H1 (cell line): Measurements from ENCODE around the gene GLMN. TPM values are rescaled to one million over a fixed set of nuclear protein-coding genes. Genes with fewer than 3 reads are reported as not detected.

ENCODE experiments used
- CTCF ChIA-PET: fragments of 300-600 bp; sonication (Branson Sonifier 250); formaldehyde crosslinking; loops from one replicate; lab custom pipeline; 2021; ENCODE audit not compliant: partially characterized antibody; lab: Charles Lee
- POLR2A ChIA-PET: fragments of 300-600 bp; sonication (Branson Sonifier 250); formaldehyde crosslinking; loops from one replicate; lab custom pipeline; 2021; ENCODE audit warnings: inconsistent platforms; ENCODE audit not compliant: partially characterized antibody; lab: Charles Lee
- DNase-seq, 2 experiments: peaks; one replicate each; pipeline versions ENCODE4 v3.0.0 to v3.0.0-alpha.2; 2010 to 2022; ENCODE audit warnings: low spot score in 2 of 2, low read depth in 1 of 2, mixed read lengths in 1 of 2
- FAIRE-seq: peaks from 2 replicates; lab custom pipeline; 2011; peaks lifted over from hg19 to GRCh38; lab: Jason Lieb, UNC
- H2AFZ ChIP-seq: 2 replicates; pipeline ENCODE4 v1.8.1; 2012; ENCODE audit warnings: low read length, inconsistent platforms
- H2AK5ac ChIP-seq: 2 replicates; pipeline ENCODE4 v1.6.1; 2013; ENCODE audit warnings: low read depth, low read length
- H2BK120ac ChIP-seq: replicated peaks from 2 replicates; pipeline ENCODE3; 2013; ENCODE audit warnings: low read depth, low read length, inconsistent platforms
- H2BK12ac ChIP-seq: 2 replicates; pipeline ENCODE4 v1.6.1; 2013; ENCODE audit warnings: low read depth, low read length
- H2BK15ac ChIP-seq: 2 replicates; pipeline ENCODE4 v1.6.1; 2013; ENCODE audit warnings: low read length
- H2BK20ac ChIP-seq: 2 replicates; pipeline ENCODE4 v1.6.1; 2013; ENCODE audit warnings: low read length
- H2BK5ac ChIP-seq: 2 replicates; pipeline ENCODE4 v1.6.1; 2013; ENCODE audit warnings: low read depth, low read length
- H3K14ac ChIP-seq: 2 replicates; pipeline ENCODE4 v1.6.1; 2013; ENCODE audit warnings: inconsistent platforms; ENCODE audit not compliant: insufficient read length
- H3K18ac ChIP-seq: 2 replicates; pipeline ENCODE4 v1.6.1; 2013; ENCODE audit warnings: low read length; ENCODE audit errors: extremely low read depth
- H3K23ac ChIP-seq: 2 replicates; pipeline ENCODE4 v1.6.1; 2013; ENCODE audit warnings: inconsistent platforms; ENCODE audit not compliant: insufficient read length
- H3K23me2 ChIP-seq: 2 replicates; pipeline ENCODE4 v1.6.1; 2013; ENCODE audit warnings: low read depth, low read length
- H3K27ac ChIP-seq: 2 replicates; pipeline ENCODE4 v1.6.1; 2011; ENCODE audit warnings: low read depth, low read length, inconsistent platforms
- H3K27me3 ChIP-seq, 4 experiments: replicated peaks in 1 of 4; 1 replicate in 1 of 4; 2 replicates in 3 of 4; pipeline versions ENCODE4 v1.6.1 to v1.8.1; 2011 to 2013; ENCODE audit warnings: low read length in 3 of 4, mild to moderate bottlenecking in 3 of 4, inconsistent platforms in 2 of 4, mixed read lengths in 2 of 4, moderate library complexity in 1 of 4; ENCODE audit not compliant: control insufficient read depth in 3 of 4, insufficient read depth in 3 of 4; ENCODE audit errors: extremely low read depth in 1 of 4
- H3K36me3 ChIP-seq, 4 experiments: 2 replicates each; pipeline versions ENCODE4 v1.6.1 to v1.8.1; 2011 to 2013; ENCODE audit warnings: mild to moderate bottlenecking in 4 of 4, low read length in 3 of 4, moderate library complexity in 2 of 4, control low read depth in 1 of 4, inconsistent platforms in 1 of 4; ENCODE audit not compliant: insufficient read depth in 4 of 4, control insufficient read depth in 2 of 4
- H3K4ac ChIP-seq: replicated peaks from 2 replicates; pipeline ENCODE3; 2013; ENCODE audit warnings: low read length, low read depth, mixed read lengths, inconsistent platforms; ENCODE audit not compliant: insufficient read length
- H3K4me1 ChIP-seq, 4 experiments: replicated peaks in 1 of 4; 1 replicate in 1 of 4; 2 replicates in 3 of 4; pipeline versions ENCODE4 v1.6.1 to v1.8.1; 2011 to 2013; ENCODE audit warnings: low read length in 3 of 4, inconsistent platforms in 2 of 4, mixed read lengths in 1 of 4; ENCODE audit not compliant: insufficient read depth in 4 of 4, control insufficient read depth in 3 of 4
- H3K4me2 ChIP-seq, 2 experiments: 2 replicates each; pipeline versions ENCODE4 v1.6.1 to v1.8.1; 2011 to 2013; ENCODE audit warnings: low read depth in 2 of 2, low read length in 2 of 2, control low read depth in 1 of 2, inconsistent platforms in 1 of 2, mild to moderate bottlenecking in 1 of 2; ENCODE audit not compliant: insufficient read depth in 1 of 2
- H3K4me3 ChIP-seq, 4 experiments: fragments of 200-600, 300-600 bp in 1 of 4; sonication (generic), shearing (Covaris generic), sonication (Bioruptor Twin) in 1 of 4; 2 replicates each; pipeline versions ENCODE4 v1.5.1 to v1.8.1; 2011 to 2016; ENCODE audit warnings: low read length in 4 of 4, low read depth in 3 of 4, control low read depth in 2 of 4, inconsistent platforms in 2 of 4, mild to moderate bottlenecking in 2 of 4, mixed read lengths in 1 of 4, moderate library complexity in 1 of 4; ENCODE audit not compliant: insufficient read depth in 2 of 4; ENCODE audit errors: extremely low read depth in 1 of 4
- H3K56ac ChIP-seq: replicated peaks from 2 replicates; pipeline ENCODE3; 2013; ENCODE audit warnings: low read depth, mild to moderate bottlenecking, mixed read lengths, low read length, inconsistent platforms; ENCODE audit not compliant: insufficient read length
- H3K79me1 ChIP-seq: 2 replicates; pipeline ENCODE4 v1.6.1; 2013; ENCODE audit warnings: low read depth, low read length, control low read depth
- H3K79me2 ChIP-seq, 2 experiments: 2 replicates each; pipeline versions ENCODE4 v1.6.1 to v1.8.1; 2012 to 2013; ENCODE audit warnings: low read length in 2 of 2, mild to moderate bottlenecking in 2 of 2, inconsistent platforms in 1 of 2; ENCODE audit not compliant: insufficient read depth in 2 of 2, control insufficient read depth in 1 of 2
- H3K9ac ChIP-seq, 4 experiments: replicated peaks in 1 of 4; 1 replicate in 1 of 4; 2 replicates in 3 of 4; pipeline versions ENCODE4 v1.6.1 to v1.8.1; 2011 to 2013; ENCODE audit warnings: low read depth in 3 of 4, low read length in 3 of 4, control low read depth in 2 of 4, mild to moderate bottlenecking in 2 of 4, moderate library complexity in 2 of 4, inconsistent platforms in 1 of 4; ENCODE audit errors: extremely low read depth in 1 of 4
- H3K9me3 ChIP-seq, 2 experiments: 2 replicates each; pipeline versions ENCODE4 v1.6.1 to v1.8.1; 2012 to 2013; ENCODE audit warnings: mild to moderate bottlenecking in 2 of 2, moderate library complexity in 2 of 2, control low read depth in 1 of 2, inconsistent platforms in 1 of 2, low read depth in 1 of 2, low read length in 1 of 2, mixed read lengths in 1 of 2; ENCODE audit not compliant: insufficient read depth in 2 of 2
- H4K20me1 ChIP-seq, 2 experiments: replicated peaks in 1 of 2; 2 replicates each; pipeline versions ENCODE3 to v1.8.1; 2011 to 2013; ENCODE audit warnings: inconsistent platforms in 2 of 2, low read length in 2 of 2, mild to moderate bottlenecking in 1 of 2; ENCODE audit not compliant: insufficient read depth in 2 of 2, control insufficient read depth in 1 of 2
- H4K5ac ChIP-seq: 2 replicates; pipeline ENCODE4 v1.6.1; 2013; ENCODE audit warnings: low read length, low read depth, mixed read lengths, inconsistent platforms; ENCODE audit not compliant: insufficient read length
- H4K8ac ChIP-seq: 2 replicates; pipeline ENCODE4 v1.8.0; 2013; ENCODE audit warnings: mild to moderate bottlenecking, moderate library complexity, low read length, inconsistent platforms; ENCODE audit not compliant: insufficient read depth; ENCODE audit errors: extremely low read depth
- H4K91ac ChIP-seq: replicated peaks from 2 replicates; pipeline ENCODE3; 2013; ENCODE audit warnings: low read length, mixed read lengths, inconsistent platforms; ENCODE audit not compliant: insufficient read length
- EGR1 ChIP-seq: IDR thresholded peaks from 2 replicates; pipeline ENCODE4 v1.6.1; 2011; ENCODE audit warnings: low read depth, low read length, borderline replicate concordance
- RAD21 ChIP-seq, 2 experiments: IDR thresholded peaks in 1 of 2; conservative IDR thresholded peaks in 1 of 2; 2 replicates each; pipeline ENCODE4 v1.6.1; 2011; ENCODE audit warnings: low read depth in 2 of 2, low read length in 2 of 2, improper control_type of control experiment in 1 of 2, inconsistent platforms in 1 of 2, mild to moderate bottlenecking in 1 of 2, moderate library complexity in 1 of 2
- polyA plus RNA-seq, 7 experiments: library from polyadenylated mRNA; depleted of rRNA in 3 of 7; stranded (reverse) in 5 of 7; unstranded in 2 of 7; fragments of >200 nt in 5 of 7; fragments of 200-250 nt in 2 of 7; gene quantifications; 1 replicate in 5 of 7; 2 replicates in 1 of 7; 4 replicates in 1 of 7; pipeline versions ENCODE4 v1.2.1 to v1.2.3, GENCODE V29; 2011 to 2013; ENCODE audit warnings: missing spikeins in 2 of 7, mixed read lengths in 2 of 7
- total RNA-seq: library from RNA; stranded (reverse); fragmentation: NEBNext Ultra II Directional; extraction: Animal tissue kit (Norgen Biotek cat#: 25700); gene quantifications from 2 replicates; pipeline ENCODE4 v1.2.1, GENCODE V29; 2021
- TF ChIP-seq, protein P1 (sequence below), 3 experiments: IDR thresholded peaks; 1 replicate in 2 of 3; 2 replicates in 1 of 3; pipeline versions ENCODE4 v1.5.1 to v1.6.1; 2011; ENCODE audit warnings: low read length in 3 of 3, mild to moderate bottlenecking in 3 of 3, inconsistent platforms in 2 of 3, low read depth in 1 of 3, moderate library complexity in 1 of 3; ENCODE audit not compliant: insufficient read depth in 1 of 3; ENCODE audit errors: control extremely low read depth in 1 of 3

Gene GLMN
- total and polyA plus RNA-seq, 2 of the 8 experiments (the other 6 are each of a cell fraction or from before 2014, with no cell fraction given), result 5.7 to 25.0 TPM

DNA sequence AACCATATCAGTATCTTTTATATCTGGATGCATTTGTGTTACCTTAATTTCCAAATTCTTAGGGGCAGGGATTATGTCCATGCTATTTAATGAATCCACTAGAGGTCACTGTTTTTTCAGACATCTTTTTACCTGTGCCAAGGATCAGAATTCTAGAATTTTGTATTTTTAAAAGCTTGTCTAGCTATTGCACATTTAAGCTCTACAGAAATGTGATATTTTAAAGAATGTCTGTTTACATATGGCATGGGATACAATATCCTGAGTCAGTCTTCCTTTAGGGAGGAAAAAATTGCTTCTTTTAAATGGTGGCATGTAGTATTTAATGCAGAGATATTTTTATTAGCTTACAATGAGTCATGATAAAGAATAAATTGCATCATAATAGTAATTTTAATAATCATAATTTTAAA is 11.4 kb upstream of the GLMN start:
- peak; percentile 55 for FAIRE-seq
- no peak overlapping the region for H3K27ac ChIP-seq
- H2BK20ac ChIP-seq, result no peak overlapping the region
- ChIA-PET POLR2A (interaction anchor here (0.6 to 1.4 kb wide), 3 partner anchors 9 to 390 kb away, joined by 3 to 5 read pairs (median 3); partner anchors contain the start of genes GLMN and RPAP2), CTCF (interaction anchor here (0.6 to 1.7 kb wide), 29 partner anchors 8 to 508 kb away, joined by 3 to 9 read pairs (median 3); partner anchors contain the start of gene GFI1)
- H2AK5ac ChIP-seq, result no peak overlapping the region
- no peak overlapping the region for H2AFZ ChIP-seq
- no peak overlapping the region for H2BK12ac ChIP-seq
- no peak overlapping the region for H4K91ac ChIP-seq
- TF ChIP-seq EGR1, result no peak
- TF ChIP-seq, protein P1, sequence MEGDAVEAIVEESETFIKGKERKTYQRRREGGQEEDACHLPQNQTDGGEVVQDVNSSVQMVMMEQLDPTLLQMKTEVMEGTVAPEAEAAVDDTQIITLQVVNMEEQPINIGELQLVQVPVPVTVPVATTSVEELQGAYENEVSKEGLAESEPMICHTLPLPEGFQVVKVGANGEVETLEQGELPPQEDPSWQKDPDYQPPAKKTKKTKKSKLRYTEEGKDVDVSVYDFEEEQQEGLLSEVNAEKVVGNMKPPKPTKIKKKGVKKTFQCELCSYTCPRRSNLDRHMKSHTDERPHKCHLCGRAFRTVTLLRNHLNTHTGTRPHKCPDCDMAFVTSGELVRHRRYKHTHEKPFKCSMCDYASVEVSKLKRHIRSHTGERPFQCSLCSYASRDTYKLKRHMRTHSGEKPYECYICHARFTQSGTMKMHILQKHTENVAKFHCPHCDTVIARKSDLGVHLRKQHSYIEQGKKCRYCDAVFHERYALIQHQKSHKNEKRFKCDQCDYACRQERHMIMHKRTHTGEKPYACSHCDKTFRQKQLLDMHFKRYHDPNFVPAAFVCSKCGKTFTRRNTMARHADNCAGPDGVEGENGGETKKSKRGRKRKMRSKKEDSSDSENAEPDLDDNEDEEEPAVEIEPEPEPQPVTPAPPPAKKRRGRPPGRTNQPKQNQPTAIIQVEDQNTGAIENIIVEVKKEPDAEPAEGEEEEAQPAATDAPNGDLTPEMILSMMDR (IDR thresholded peaks at IDR 0.05; ENCODE audit: control extremely low read depth in 1 of 3, insufficient read depth in 1 of 3, low read depth in 1 of 3, low read length in 3 of 3), result peak in 2 of 3 experiments; percentile 8 to 43; a peak in 2 of 4 replicates
- peak; percentile 49 to 59 for TF ChIP-seq RAD21 (IDR thresholded peaks at IDR 0.05 in 1 of 2, conservative IDR thresholded peaks at IDR 0.05 in 1 of 2; ENCODE audit: low read depth in 2 of 2, low read length in 2 of 2)
- H3K23ac ChIP-seq, result no peak overlapping the region
- no peak overlapping the region for H3K14ac ChIP-seq
- no peak overlapping the region for H3K56ac ChIP-seq
- H3K4ac ChIP-seq, result no peak overlapping the region
- no peak for DNase-seq
- no peak overlapping the region for H3K18ac ChIP-seq
- H4K8ac ChIP-seq, result no peak overlapping the region
- H3K36me3 ChIP-seq, result peaks cover 0 to 20% (median 6%) of the 10 kb centered on the region in 4 experiments; a peak in 3 of 8 replicates
- H2BK15ac ChIP-seq, result no peak overlapping the region
- no peaks in the 10 kb centered on the region for H4K20me1 ChIP-seq
- peaks cover 0 to 4% (median 0%) of the 10 kb centered on the region in 4 experiments; a peak in 1 of 7 replicates for H3K4me1 ChIP-seq
- H3K9me3 ChIP-seq, result no peaks in the 10 kb centered on the region
- no peaks in the 10 kb centered on the region for H3K79me2 ChIP-seq
- no peak overlapping the region for H4K5ac ChIP-seq
- no peak overlapping the region for H3K9ac ChIP-seq
- no peak overlapping the region for H3K4me2 ChIP-seq
- H2BK5ac ChIP-seq, result no peak overlapping the region
- H3K4me3 ChIP-seq, result no peak overlapping the region
- H3K79me1 ChIP-seq, result no peaks in the 10 kb centered on the region
- H3K23me2 ChIP-seq, result no peaks in the 10 kb centered on the region
- H3K27me3 ChIP-seq, result no peaks in the 10 kb centered on the region
- no peak overlapping the region for H2BK120ac ChIP-seq
